CD4-positive, alpha-beta memory T cell (primary cell): ENCODE data around the gene ABCC6. TPM values are rescaled to one million over a fixed set of nuclear protein-coding genes. Genes with fewer than 3 reads are reported as not detected.
A peak's percentile ranks its signal among the peaks of the same experiment; 100 is the strongest.
"Not testable (repeated sequence)": the region's sequence is repeated elsewhere in the genome, so short reads cannot be mapped to it uniquely, and the experiment has no call there.

Experiments used
- CTCF ChIA-PET: fragments of 350-600 bp; sonication (Branson Sonifier 250); formaldehyde crosslinking; loops from one replicate; lab custom pipeline; 2021; ENCODE audit warnings: inconsistent platforms; ENCODE audit not compliant: partially characterized antibody; lab: Charles Lee
- POLR2A ChIA-PET: fragments of 350-600 bp; sonication (Branson Sonifier 250); formaldehyde crosslinking; loops from one replicate; lab custom pipeline; 2021; ENCODE audit not compliant: partially characterized antibody; lab: Charles Lee
- DNase-seq, 5 donors: peaks; one replicate each; pipeline versions ENCODE4 v3.0.0 to v3.0.0-alpha.2; 2020 to 2022; ENCODE audit warnings: mixed read lengths in 1 of 5
- H3K27ac ChIP-seq: one replicate; pipeline ENCODE4 v1.7.0; 2013; ENCODE audit warnings: low read depth, low read length
- H3K27me3 ChIP-seq: 2 replicates; pipeline ENCODE4 v1.7.0; 2013; ENCODE audit warnings: mild to moderate bottlenecking, low read length, moderate library complexity; ENCODE audit not compliant: insufficient read depth
- H3K36me3 ChIP-seq: 2 replicates; pipeline ENCODE4 v1.7.0; 2013; ENCODE audit warnings: mild to moderate bottlenecking, low read length, moderate library complexity; ENCODE audit not compliant: insufficient read depth
- H3K4me1 ChIP-seq: 2 replicates; pipeline ENCODE4 v1.7.0; 2013; ENCODE audit warnings: mild to moderate bottlenecking, low read length, moderate library complexity; ENCODE audit not compliant: insufficient read depth
- H3K4me3 ChIP-seq, 2 donors: one replicate each; pipeline ENCODE4 v1.7.0; 2013; ENCODE audit warnings: low read length in 2 of 2, mild to moderate bottlenecking in 1 of 2
- H3K9me3 ChIP-seq, 2 donors: one replicate each; pipeline ENCODE4 v1.7.0; 2013; ENCODE audit warnings: low read length in 2 of 2, control low read depth in 1 of 2; ENCODE audit not compliant: control insufficient read depth in 1 of 2
- H3K27ac Mint-ChIP-seq, 7 donors: one replicate each; pipeline ENCODE4 v1.8.0; 2020 to 2021; ENCODE audit warnings: mixed read lengths in 7 of 7, mild to moderate bottlenecking in 6 of 7, inconsistent platforms in 3 of 7, moderate library complexity in 3 of 7
- H3K27me3 Mint-ChIP-seq, 2 donors: one replicate each; pipeline ENCODE4 v1.8.0; 2020 to 2021; ENCODE audit warnings: mixed read lengths in 2 of 2
- H3K36me3 Mint-ChIP-seq, 2 donors: one replicate each; pipeline ENCODE4 v1.8.0; 2020 to 2021; ENCODE audit warnings: mixed read lengths in 2 of 2, inconsistent platforms in 1 of 2, mild to moderate bottlenecking in 1 of 2
- H3K4me1 Mint-ChIP-seq, 4 donors: one replicate each; pipeline ENCODE4 v1.8.0; 2020 to 2021; ENCODE audit warnings: mixed read lengths in 4 of 4, mild to moderate bottlenecking in 1 of 4
- H3K4me3 Mint-ChIP-seq, 8 donors: one replicate each; pipeline ENCODE4 v1.8.0; 2020 to 2021; ENCODE audit warnings: mixed read lengths in 8 of 8, mild to moderate bottlenecking in 7 of 8, moderate library complexity in 6 of 8, inconsistent platforms in 3 of 8
- H3K9me3 Mint-ChIP-seq, 8 donors: one replicate each; pipeline ENCODE4 v1.8.0; 2020 to 2021; ENCODE audit warnings: mixed read lengths in 8 of 8, mild to moderate bottlenecking in 5 of 8, inconsistent platforms in 3 of 8, moderate library complexity in 1 of 8
- intact Hi-C: fragments of 100-400 bp; cut with micrococcal nuclease; formaldehyde crosslinking; loops from one replicate; pipeline ENCODE4 v1.15.1; 2023
- polyA plus RNA-seq, 2 donors: library from polyadenylated mRNA; unstranded; fragments of 300-500 nt; fragmentation: Illumina TruSeq; gene quantifications; one replicate each; pipeline ENCODE4 v1.2.3, GENCODE V29; 2021
- total RNA-seq, 2 experiments: library from RNA; stranded (reverse); gene quantifications; one replicate each; pipeline ENCODE4 v1.2.3, GENCODE V29; 2021

The ABCC6 gene
- total and polyA plus RNA-seq, 4 experiments from 2014 or later: 0.15 TPM; not detected in 3

DNA sequence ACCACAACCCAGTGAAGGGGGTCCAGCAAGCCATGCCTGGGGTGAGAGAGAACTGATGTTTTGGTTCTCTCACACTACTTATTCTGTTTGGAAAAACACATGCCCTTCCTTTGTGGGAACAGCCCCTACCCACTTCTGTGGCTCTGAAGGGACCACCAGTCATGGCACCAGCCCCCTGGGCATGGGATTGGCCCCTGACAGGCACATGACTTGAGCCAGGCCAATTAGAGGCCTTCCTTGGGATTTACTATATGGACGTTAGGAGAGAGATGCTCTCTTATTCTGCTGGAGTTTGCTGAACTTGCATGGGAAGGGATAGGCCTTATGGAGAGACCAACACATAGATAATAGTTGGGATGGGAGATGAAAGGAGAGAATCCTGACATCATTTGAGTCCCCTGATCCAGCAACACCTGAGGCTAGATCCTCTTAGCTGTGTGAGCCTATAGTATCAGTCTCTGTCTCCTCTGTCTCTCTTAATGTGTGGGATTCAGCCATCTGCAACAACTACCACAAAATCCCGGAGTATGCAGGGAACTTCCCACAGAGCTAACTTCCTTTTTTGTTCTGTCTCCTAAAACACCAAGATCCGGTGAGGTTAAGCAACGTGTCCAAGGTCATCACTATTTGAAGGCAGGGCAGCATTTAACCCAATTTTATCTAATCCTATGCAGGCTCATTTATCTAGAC, 16.1 kb downstream of the ABCC6 start:
- H3K27ac Mint-ChIP-seq, CTCF ChIA-PET, H3K9me3 ChIP-seq, H3K27me3 ChIP-seq, intact Hi-C loops, H3K36me3 ChIP-seq, H3K27me3 Mint-ChIP-seq, DNase-seq, H3K36me3 Mint-ChIP-seq, POLR2A ChIA-PET, H3K27ac ChIP-seq, H3K4me3 ChIP-seq, H3K4me1 ChIP-seq, H3K4me3 Mint-ChIP-seq, H3K9me3 Mint-ChIP-seq, H3K4me1 Mint-ChIP-seq: not testable (repeated sequence)

DNA sequence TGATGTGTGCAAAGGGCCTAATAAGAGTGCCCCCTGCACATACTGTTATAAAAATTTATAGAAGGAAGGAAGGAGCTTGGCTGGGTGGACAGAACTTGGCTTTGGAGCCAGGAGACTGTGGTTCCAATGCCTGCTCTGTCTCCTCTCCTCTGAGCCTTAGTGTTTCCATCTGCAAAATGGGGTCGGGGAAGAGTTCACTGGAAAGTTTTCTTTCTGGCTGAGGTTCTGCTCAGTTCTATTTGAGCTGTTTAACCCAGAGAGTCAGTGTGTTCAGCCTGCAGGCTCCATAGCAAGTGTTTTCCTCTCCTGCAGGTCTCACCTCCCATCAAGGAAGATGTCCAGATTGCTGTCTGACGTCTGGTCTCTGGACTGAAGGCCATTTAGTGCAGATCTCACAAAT, 17.4 kb downstream of the ABCC6 start:
- H3K27me3 Mint-ChIP-seq, H3K9me3 ChIP-seq, DNase-seq, H3K4me3 ChIP-seq, H3K4me1 ChIP-seq, intact Hi-C loops, CTCF ChIA-PET, POLR2A ChIA-PET, H3K4me1 Mint-ChIP-seq, H3K36me3 Mint-ChIP-seq, H3K36me3 ChIP-seq, H3K4me3 Mint-ChIP-seq, H3K27me3 ChIP-seq, H3K9me3 Mint-ChIP-seq, H3K27ac ChIP-seq: not testable (repeated sequence)
- H3K27ac Mint-ChIP-seq: peak overlapping the region in 1 of 7 donors; percentile 25

DNA sequence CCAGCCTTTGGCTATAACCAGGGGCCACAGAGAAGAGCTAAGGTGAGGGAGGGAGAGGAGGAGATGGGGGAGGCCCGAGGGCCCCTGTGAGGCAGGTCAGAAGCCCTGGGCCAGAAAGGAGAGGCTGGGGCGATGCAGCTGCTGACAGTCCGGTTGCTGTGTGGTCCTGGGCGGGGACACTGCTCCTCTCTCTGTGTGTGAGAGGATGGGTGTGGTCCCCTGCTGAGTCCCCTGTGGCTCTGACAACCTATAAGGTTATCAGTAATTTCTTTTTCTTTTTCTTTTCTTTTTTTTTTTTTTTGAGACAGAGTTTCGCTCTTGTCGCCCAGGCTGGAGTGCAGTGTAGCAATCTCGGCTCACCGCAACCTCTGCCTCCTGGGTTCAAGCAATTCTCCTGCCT, 18.7 kb downstream of the ABCC6 start:
- POLR2A ChIA-PET, H3K4me1 ChIP-seq, H3K4me3 ChIP-seq, H3K36me3 ChIP-seq, intact Hi-C loops, H3K27ac ChIP-seq, H3K4me3 Mint-ChIP-seq, H3K9me3 ChIP-seq, H3K27me3 ChIP-seq, CTCF ChIA-PET, H3K36me3 Mint-ChIP-seq, DNase-seq, H3K27me3 Mint-ChIP-seq, H3K4me1 Mint-ChIP-seq, H3K9me3 Mint-ChIP-seq: not testable (repeated sequence)
- peak overlapping the region in 1 of 7 donors; percentile 27 for H3K27ac Mint-ChIP-seq

DNA sequence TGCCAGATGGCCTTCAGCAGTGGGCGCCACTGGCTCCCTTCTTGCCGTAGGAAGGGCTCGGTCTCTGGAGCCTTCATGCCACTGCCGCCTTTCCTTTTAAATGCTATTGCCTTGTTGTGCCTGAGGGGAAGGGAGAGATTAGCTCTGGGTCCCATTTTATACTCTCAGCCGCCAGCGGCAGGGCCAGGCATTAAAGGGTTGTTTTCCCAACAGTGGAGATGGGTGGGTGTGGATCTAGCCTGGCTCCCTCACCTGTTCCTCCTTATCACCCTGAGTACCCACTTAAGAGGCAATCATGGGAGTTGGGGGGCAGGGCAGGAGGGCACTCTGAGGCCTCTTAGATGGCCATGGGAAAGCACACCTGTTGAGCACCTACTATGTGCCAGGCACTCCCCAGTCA, 19.8 kb downstream of the ABCC6 start:
- H3K27ac ChIP-seq, H3K4me1 ChIP-seq, H3K27me3 ChIP-seq, H3K27me3 Mint-ChIP-seq, CTCF ChIA-PET, H3K4me3 ChIP-seq, H3K36me3 Mint-ChIP-seq, H3K9me3 ChIP-seq, POLR2A ChIA-PET, H3K4me3 Mint-ChIP-seq, intact Hi-C loops, H3K4me1 Mint-ChIP-seq, DNase-seq, H3K27ac Mint-ChIP-seq, H3K36me3 ChIP-seq, H3K9me3 Mint-ChIP-seq: not testable (repeated sequence)

DNA sequence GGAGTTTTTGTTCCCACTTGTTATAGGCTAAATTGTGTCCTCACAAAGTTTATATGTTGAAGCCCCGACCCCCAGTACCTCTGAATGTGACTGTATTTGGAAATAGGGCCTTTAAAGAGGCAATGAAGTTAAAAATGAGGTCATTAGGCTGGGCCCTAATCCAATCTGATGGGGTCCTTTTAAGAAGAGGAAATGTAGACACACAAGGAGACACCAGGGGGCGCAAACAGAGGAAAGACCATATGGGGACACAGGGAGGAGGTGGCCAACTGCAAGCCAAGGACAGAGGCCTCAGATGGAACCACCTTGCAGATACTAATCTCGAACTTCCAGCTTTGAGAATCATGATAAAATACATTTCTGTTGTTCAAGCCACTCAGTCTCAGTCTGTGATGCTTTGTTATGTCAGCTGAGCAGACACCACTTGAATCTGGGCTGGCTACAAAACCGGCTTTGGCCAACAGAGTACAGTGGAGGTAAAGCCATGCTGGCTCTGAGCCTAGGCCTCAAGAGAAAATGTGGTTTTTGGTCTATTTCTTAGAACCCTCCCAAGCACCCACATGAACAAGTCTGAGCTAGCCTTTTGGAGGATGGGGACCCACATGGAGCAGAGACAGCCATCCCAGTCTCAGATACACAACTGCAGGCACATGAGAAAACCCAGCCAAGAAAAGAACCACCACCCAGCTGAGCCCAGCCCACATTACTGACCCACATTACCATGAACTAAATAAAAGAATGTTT, 20.7 kb downstream of the ABCC6 start:
- H3K9me3 Mint-ChIP-seq, H3K4me1 ChIP-seq, H3K4me3 ChIP-seq, H3K27ac Mint-ChIP-seq, H3K9me3 ChIP-seq, POLR2A ChIA-PET, H3K4me1 Mint-ChIP-seq, H3K36me3 Mint-ChIP-seq, CTCF ChIA-PET, H3K27me3 Mint-ChIP-seq, H3K36me3 ChIP-seq, H3K27me3 ChIP-seq, H3K4me3 Mint-ChIP-seq, intact Hi-C loops, H3K27ac ChIP-seq: not testable (repeated sequence)
- DNase-seq: peak in 4 of 5 donors; percentile 12 to 46 (median 22)

DNA sequence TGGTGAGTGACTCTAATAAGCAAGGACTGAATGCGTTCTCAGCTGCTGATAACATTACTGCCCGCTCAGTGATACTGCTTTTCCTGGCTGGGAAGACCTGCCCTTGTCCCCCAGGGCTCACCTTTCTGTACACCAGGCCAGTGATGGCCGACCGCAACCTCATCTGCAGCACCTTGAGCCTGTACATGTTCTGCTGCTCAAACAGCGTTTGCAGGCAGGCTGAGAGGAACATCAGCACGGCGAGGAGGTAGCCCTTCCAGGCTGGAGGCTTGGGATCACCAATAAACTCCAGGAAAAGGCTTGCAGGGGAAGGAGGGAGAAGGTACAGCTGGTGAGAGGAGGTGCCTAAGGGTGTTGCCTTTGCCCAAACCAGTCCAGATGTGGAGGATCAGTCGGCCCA, 21.4 kb downstream of the ABCC6 start:
- H3K27ac Mint-ChIP-seq, POLR2A ChIA-PET, H3K27me3 Mint-ChIP-seq, H3K27ac ChIP-seq, H3K4me3 ChIP-seq, H3K4me1 Mint-ChIP-seq, H3K27me3 ChIP-seq, H3K36me3 ChIP-seq, intact Hi-C loops, H3K9me3 ChIP-seq, DNase-seq, H3K36me3 Mint-ChIP-seq, H3K4me3 Mint-ChIP-seq, CTCF ChIA-PET, H3K4me1 ChIP-seq, H3K9me3 Mint-ChIP-seq: not testable (repeated sequence)

DNA sequence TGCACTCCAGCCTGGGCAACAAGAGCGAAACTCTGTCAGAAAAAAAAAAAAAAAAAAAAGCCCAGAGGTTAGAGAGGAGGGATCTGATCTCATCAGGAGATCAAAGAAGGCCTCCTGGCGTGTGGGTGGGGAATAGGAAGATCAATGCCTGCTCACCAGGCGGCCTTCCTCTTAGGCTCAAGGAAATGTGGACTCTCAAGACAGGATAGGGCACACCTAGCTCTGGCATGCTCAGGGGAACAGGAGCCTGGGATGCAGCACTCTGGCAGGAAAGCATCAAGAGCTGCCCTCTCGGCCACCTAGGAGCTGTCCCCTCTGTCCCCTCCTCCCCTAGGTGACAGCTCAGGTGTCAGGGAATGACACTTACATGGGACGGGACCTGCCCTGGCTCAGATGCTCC, 22.9 kb downstream of the ABCC6 start:
- intact Hi-C loops, H3K9me3 ChIP-seq, H3K9me3 Mint-ChIP-seq, POLR2A ChIA-PET, H3K36me3 Mint-ChIP-seq, DNase-seq, H3K27me3 ChIP-seq, H3K4me1 ChIP-seq, H3K4me3 ChIP-seq, H3K27ac ChIP-seq, H3K4me3 Mint-ChIP-seq, CTCF ChIA-PET, H3K4me1 Mint-ChIP-seq, H3K36me3 ChIP-seq, H3K27me3 Mint-ChIP-seq: not testable (repeated sequence)
- H3K27ac Mint-ChIP-seq: peak overlapping the region in 1 of 7 donors; percentile 52
